NCI-H128 (cell line): Measurements from ENCODE around the gene OR52E4.

Source experiments
- DNase-seq: peaks from one replicate; lab custom pipeline; 2025; ENCODE audit not compliant: unreplicated experiment; lab: John Stamatoyannopoulos, UW

OR52E4 gene

DNA sequence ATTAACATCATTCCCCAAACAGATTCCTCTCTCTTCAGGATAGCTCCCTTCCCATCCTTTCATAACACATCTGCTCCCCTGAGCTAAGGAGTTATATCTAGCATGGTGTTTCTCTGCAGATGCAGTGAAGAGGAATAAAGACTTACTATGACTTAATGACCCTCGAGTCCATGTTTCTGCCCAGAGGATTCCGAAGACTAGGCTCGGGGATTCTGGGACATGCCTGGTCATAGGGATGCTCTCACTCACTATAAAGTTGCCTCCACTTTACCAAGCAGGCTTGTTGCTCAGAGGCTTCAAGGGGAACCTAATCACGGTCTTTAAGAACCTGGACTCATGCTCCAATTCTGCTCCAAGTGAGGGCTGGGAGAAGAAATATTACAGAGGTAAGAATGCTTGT lies at the start of gene OR52E4:
OR52E4 (plus strand) TSS at position 301 of the 400 bp plus-strand sequence. CDS start 3,664 bp downstream, outside the sequence.
- no peak for DNase-seq

DNA sequence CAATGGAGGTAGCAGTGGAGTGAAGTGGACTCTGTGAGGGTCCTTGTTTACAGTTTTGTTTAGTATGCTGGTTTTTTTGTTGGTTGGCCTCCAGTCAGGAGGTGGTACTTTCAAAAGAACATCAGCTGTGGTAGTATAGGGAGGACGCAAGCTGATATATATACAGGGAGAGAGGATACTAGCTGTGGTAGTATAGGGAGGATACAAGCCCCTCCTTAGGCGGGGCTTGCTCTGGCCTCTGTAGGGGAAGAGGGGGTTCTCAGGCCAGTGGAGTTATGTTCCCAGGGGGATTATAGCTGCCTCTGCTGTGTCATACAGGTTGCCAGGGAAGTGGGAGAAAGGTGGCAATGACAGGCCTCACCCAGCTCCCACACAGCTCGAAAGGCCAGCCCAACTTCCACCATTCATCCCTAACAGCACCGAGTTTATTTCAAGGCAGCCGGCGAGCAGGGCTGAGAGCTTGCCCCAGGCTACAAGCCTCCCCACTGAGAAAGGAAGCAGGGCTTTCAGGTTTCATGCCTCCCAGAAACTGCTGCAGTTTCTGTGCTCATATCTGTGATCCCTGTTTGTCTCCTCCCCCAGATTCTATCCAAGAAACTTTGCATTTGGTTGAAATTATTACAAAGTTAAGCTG lies 49.1 kb upstream of the OR52E4 start:
- DNase-seq, result no peak

DNA sequence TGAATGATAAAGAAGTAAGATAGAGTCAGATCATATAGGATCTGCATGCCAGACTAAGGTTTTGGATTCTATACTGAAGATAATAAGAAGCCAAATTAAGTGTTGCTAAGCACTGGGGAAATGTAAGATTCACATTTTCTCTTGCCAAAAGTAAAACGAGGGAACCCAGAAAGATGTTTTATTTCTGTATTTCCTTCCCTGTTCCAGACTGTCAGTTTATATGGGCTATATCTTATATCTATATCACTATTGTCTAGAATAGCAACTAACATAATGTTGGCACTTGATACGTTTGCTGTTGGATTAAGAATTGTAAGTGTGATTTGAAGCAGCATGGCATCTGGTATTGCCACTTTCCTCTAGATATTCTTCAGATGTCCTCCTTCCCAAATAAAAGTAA lies 47.0 kb upstream of the OR52E4 start:
- no peak for DNase-seq

DNA sequence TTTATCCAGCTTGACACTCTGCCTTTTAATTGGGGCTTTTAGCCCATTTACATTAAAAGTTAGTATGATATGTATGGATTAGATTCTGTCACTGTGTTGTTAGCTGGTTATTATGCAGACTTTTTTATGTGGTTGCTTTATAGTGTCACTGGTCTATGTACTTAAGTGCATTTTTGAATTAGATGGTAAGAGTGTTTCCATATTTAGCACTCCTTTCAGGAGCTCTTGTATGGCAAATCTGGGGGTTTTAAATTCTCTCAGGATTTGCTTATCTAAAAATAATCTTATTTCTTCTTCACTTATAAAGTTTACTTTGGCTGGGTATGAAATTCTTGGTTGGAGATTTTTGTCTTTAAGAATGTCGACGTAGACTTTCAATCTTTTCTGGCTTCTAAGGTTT lies 42.7 kb upstream of the OR52E4 start:
- DNase-seq, result no peak

DNA sequence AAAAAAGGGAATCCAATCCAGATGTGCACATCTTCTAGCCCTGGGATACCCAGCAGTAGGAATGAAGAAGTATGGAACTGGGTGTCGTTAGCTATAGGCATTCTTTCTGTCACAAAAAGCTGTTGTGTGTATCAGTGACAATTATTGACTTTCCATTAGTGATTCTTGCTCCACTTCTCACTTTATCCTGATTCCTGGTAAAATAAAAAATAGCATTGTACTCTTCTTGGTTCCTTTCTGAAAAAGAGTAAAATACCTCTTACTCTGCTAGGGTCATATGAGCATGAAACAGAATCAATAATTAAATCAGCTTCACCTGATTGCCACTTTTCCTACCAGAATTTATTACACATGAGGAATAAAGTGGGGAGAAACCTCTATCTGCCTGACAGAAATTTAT lies 38.6 kb upstream of the OR52E4 start, which contains the start of gene OR52E6:
OR52E6 (minus strand) TSS at position 101 of the 400 bp plus-strand sequence; CDS start at position 101, 0 bp downstream.
- no peak for DNase-seq

DNA sequence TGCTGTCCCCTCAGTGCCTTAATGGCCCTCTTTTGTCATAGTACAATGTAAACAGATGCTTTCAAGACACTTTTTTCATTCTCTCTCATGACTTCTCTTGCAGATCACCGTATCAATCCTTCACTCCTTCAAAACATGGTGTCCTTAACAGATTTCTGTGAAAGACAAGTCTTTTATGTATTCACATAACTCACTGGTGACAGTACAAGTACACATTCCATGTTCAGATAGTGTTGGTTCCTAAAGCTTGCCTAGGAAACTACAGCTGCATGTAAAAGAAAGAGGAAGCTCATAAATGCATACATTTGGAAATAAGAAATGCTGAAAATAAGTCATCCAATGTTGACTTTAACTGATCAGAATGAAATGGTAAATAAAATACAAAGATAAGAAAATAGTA lies 33.7 kb upstream of the OR52E4 start:
- no peak for DNase-seq

DNA sequence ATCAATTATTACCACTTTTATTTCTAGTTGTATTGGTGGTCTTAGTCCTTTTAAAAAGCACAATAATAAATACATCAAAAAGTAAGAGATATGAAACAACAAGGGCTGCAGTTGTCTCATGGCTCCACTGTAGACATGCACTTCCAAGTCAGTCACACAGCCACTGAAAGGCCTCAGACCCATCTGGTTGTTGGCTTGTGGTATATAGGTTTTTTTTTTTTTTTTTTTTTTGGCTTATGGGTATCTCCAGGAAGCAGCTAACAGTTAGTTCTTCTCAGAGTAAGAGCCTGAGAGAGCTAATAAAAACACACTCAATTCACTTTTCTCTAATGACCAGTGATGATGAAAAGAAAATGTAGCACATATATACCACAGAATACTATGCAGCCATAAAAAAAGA lies 32.7 kb upstream of the OR52E4 start:
- no peak for DNase-seq

DNA sequence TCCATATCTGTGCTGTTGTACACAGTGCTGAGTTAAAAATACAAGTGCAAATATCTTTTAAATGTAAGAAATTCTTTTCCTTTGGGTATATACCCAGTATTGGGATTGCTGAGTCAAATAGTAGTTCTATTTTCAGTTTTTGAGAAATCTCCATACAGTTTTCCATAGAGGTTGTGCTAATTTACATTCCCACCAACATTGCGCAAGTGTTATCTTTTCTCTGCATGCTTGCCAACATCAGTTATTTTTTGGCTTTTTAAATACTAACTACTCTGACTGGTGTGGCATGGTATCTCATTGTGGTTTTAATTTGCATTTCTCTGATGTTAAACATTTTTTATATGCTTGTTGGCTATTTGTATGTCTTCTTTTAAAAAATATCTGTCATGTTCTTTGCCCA lies 29.4 kb upstream of the OR52E4 start:
- DNase-seq, result no peak

DNA sequence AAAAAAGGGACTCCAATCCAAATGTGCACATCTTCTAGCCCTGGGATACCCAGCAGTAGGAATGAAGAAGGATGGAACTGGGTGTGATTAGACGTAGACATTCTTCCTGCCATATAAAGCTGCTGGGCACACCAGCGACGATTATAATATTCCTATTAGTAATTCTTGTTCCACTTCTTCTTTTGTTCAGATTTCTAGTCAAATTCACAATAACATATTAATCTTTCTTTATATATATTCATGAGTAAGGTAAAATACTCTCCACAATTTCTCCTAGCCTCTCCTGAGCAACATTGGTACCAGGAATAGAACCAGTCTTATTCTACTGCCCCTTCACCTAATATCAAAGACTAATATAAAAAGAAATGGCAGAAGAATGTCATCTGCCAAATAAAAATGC lies 22.8 kb upstream of the OR52E4 start, which contains the start of gene OR52E8:
OR52E8 (minus strand) TSS at position 101 of the 400 bp plus-strand sequence; CDS start at position 101, 0 bp downstream.
- no peak for DNase-seq

DNA sequence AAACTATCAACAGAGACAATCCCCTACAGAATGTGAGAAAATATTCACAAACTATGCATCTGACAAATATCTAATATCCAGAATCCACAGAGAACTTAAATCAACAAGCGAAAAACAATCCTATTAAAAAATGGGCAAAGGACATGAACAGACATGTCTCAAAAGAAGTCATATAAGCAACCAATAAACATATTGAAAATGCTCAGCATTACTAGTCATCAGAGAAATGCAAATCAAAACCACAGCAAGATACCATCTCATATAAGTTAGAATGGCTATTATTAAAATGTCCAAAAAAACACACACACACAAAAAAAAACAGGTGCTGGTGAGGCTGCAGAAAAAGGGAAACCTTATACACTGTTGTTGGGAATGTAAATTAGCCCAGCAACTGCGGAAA lies 14.6 kb upstream of the OR52E4 start:
- DNase-seq, result no peak

DNA sequence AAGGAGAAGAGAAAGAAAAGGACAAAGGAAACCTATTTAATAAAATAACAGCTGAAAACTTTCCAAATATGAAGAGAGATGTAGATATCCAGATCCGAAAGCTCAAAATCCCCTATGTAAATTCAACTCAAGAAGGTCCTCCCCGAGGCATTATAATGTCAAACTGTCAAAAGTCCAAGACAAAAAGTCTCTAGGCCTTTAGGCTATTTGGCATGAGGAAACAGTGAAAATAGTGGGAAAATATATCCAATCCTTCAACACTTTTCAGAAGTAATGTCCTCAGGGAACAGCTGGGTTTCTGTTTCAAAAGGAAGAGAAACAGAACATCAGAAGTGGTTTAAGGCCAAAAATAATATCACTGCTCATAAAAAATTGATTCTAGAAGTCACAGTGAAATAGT lies 1.9 kb upstream of the OR52E4 start:
- DNase-seq, result no peak

DNA sequence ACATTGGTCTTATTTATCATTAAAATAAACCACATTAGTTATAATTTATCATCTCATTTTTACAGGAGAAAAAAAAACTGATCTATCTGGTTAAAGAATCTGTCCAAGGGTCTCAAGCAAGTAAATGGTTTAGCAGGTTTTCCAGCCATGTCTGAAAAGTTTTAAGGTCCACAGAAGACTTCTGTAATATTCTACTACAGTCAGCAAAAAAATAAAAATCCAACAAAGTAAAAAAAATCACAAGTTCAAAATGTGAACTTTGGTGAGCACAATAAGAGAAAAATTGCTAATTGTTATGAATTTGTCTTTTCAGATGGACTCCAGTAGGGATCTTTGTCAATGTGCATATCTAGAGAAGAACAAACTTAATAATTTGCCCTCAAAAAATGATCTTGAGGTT lies 1.3 kb downstream of the OR52E4 start:
- no peak for DNase-seq

DNA sequence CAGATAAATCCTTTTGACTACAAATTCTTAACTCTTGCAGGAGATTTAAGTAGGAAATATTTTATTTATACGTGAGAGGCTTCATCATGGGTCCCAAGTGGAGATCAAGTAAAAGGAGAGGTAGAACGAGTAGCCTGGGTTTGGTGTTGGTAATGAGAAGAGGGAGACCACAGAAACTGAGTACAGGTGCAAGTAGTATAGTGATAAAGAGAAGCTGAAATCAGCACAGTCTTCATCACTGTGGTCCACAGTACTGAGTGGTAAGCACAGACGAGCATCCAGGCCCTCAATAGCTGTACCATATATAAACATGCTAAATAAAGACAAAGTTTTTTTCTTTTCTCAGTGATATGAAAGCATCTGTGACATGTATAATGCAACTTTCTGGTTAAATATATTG lies 6.7 kb downstream of the OR52E4 start:
- no peak for DNase-seq

DNA sequence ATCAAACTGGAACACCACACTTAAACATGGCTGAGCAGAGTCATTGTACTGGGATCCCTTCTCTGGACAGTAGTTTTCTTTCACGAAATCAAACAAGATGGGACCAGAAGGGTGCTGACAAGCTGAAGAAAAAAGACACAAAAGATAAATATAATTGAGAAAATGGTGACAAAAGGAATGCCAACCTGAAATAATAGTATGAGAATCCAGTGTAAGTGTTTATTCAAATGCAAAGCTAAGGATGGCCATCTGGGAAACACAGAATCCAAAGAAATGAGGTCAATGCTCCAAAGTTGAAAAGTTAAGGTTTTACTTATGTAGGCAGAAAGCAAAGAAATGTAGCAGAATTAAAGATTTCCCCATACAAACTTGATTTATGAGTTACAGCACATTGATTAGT lies 7.2 kb downstream of the OR52E4 start:
- DNase-seq, result no peak

DNA sequence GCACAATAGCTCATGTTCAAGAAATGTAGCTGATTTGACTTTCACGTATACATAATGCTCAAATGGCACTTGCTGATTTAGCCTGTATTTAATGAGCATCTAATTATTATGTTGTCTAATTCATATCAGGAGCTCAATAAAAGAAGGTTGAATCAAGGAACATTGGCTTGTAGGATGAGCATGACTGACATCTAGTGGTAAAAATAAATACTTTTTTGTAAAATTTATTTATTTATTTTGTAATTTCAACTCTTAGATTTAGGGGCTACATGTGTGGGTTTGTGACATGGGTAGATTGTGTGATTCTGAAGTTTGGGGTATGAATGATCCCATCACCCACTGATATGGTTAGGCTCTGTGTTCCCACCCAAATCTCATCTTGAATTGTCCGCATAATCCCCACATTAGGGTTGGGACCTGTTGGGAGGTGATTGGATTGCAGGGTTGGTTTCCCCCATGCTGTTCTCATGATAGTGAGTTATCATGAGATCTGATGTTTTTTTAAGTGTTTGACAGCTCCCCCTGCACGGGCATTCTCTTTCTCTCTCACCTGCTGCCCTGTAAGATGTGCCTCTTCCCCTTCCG lies 10.9 kb downstream of the OR52E4 start:
- no peak for DNase-seq

DNA sequence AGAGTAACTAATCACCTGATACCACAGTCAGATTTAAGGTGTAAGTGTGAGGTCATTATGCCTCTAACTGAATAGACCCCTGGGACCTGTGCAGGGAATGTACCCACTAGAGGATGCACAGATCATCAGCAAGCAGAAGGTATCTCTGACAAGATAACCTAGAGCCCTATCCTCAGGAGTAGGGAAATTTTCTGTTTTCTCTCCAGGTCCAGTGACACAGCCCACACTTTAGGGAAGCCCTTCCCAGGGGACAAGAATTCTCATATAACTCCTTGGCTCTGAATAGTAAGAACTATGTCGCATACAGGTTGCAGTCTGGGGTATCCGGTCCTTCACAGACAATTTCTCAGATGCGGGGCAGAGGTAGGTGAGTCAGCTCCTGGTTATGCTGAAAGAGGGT lies 12.5 kb downstream of the OR52E4 start, which contains the start of gene OR52E5:
OR52E5 (plus strand) TSS at position 301 of the 400 bp plus-strand sequence. CDS start 7,569 bp downstream, outside the sequence.
- no peak for DNase-seq

DNA sequence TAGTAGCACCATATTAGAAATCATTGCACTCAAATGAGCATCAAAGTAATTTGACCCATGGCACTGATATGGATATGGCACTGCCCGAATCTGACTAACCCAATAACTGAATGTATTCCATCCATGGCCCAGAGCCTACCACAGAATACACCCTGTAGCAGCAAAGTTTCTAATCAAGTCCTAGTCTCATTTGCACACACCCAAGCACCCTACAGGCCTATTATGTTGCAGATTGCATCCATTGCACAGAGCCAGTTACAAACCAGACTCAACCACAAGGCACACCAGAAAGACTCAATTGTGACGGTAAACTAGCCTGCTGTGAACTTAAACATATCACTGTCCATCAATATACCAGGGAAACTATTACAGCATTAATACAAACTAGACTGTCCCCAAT lies 19.1 kb downstream of the OR52E4 start:
- DNase-seq, result no peak

DNA sequence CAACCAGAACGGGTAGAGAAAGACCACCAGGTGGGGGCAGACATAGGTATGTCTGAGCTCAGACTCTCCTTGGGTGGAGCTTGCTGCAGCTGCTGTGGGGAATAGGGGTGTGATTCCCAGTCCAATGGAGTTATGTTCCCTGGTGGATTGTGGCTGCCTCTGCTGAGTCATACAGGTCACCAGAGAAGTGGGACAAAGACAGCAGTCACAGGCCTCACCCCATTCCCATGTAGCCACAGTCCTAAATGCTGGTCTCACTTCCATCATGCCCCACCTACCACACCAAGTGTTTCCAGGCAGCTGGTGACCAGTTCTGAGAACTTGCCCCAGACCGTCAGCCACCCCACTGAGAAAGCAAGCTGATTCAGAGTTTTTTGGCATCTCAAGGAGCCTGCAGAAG lies 30.1 kb downstream of the OR52E4 start:
- no peak for DNase-seq

DNA sequence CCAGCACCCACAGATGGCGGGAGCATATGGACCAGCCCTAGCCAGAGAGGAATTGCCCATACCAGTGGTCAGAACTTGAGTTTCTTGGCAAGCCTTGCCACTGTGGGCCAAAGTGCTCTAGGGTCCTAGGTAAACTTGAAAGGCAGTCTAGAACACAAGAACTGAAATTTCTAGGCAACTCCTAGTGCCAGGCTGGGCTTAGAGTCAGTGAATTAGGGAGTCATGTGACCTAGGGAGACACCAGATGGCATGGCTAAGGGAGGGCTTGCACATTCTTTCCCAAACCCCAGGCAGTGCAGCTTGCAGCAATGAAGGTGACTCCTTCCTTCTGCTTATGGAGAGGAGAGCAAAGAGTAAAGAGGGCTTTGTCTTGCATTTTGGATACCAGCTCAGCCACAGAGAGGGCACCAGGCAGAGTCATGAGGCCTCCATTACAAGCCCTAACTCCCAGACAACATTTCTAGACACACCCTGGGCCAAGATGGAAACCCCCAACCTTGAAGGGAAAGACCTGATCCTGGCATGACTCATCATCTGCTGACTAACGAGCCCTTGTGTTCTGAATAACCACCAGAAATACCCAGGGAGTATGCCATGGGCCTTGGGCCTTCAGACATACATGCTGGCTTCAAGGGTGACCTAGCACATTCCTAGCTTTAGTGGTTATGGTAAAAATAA lies 42.5 kb downstream of the OR52E4 start:
- DNase-seq, result no peak

DNA sequence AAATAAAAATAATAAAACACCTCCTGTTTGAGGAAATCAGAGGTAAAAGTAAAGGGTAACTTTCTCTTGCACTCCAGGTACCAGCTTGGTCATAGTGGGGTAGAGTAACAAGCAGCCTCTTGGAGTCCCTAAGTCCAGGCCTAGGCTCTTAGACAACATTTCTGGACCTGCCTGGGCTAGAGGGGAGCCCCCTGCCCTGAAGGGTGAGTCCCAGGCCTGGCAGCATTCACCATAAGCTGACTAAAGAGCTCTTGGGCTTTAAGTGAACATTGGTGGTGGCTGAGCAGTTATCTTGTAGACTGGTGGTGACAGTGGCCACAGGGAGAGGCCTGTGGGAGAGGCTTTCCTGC lies 43.0 kb downstream of the OR52E4 start:
- no peak for DNase-seq

DNA sequence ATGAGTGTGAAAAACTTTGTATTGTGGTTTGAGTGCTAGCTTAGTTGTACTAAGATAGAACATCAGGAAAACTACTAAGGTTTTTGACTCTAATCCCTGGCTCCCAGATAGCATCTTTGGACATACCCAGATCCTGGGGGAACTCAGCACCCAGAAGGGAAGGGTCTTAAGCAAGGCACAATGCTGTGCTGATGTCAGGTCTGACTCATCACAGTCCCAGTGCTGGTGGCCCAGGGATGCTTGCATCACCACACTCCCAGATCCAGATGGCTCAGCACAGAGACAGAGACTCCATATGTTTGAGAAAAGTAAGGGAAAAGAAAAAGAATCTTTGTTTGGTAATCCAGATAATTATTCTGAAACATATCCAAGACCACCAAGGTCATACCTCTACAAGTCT lies 43.4 kb downstream of the OR52E4 start:
- DNase-seq, result no peak

DNA sequence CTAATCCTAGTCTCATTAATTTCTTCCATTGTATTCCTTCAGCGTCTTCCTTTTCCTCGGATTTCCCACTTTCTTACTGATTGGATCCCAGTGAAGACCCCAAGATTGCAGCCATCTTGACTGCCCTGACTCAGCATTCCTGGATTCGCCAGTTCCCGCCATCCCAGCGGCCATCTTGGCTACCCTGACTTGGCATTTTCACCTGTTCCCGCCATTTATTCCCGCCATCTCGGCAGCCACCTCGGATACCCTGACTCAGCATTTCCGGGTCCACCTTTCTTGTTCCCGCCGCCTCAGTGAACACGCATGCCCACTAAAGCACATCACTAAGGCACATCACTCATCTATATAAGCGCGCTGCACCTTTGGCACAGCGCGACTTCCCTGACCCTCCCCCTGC lies 47.8 kb downstream of the OR52E4 start:
- no peak for DNase-seq
